ENCODE results near the gene FYB2. TPM values are rescaled to one million over a fixed set of nuclear protein-coding genes. Genes with fewer than 3 reads are reported as not detected.

FYB2 gene
- total and polyA plus RNA-seq, 10 donors = not detected

GRCh38 chr1:56836359-56836758 lies 17.2 kb upstream of the FYB2 start:
- no peak overlapping the region for H3K27ac ChIP-seq
- peaks cover 0 to 5% (median 0%) of the 10 kb centered on the region in 7 donors for H3K27me3 ChIP-seq (replicated peaks in 1 of 7)
- no peak overlapping the region for H3K4me3 ChIP-seq
- peaks cover 0 to 10% (median 2%) of the 10 kb centered on the region in 8 donors for H3K9me3 ChIP-seq
- DNase-seq = no peak
- intact Hi-C loops (cut with DNase I; ENCODE audit: low total_unique reads) = loop anchor here (10.0 kb wide), 1 partner anchor 1328 kb away; no protein-coding TSS in a partner anchor
- 85 to 92% (median 89%) methylated on average over 4 of the region's 4 CpGs for WGBS, 5 donors
- no peaks in the 10 kb centered on the region for H3K36me3 ChIP-seq
- H3K4me1 ChIP-seq = peaks cover 0 to 8% (median 3%) of the 10 kb centered on the region in 6 donors
- TF ChIP-seq POLR2A (IDR thresholded peaks at IDR 0.05) (no peak), POLR2AphosphoS5 (IDR thresholded peaks at IDR 0.05) (no peak), CTCF (IDR thresholded peaks at IDR 0.05 in 8 of 11, conservative IDR thresholded peaks at IDR 0.05 in 3 of 11) (no peak)

- WGBS, 5 donors = 92 to 99% (median 94%) methylated on average over 5 of the region's 5 CpGs
- Histone ChIP-seq H3K27ac (no peak overlapping the region), H3K4me1 (peaks cover 0 to 8% (median 3%) of the 10 kb centered on the region in 6 donors), H3K36me3 (no peaks in the 10 kb centered on the region), H3K4me3 (no peak overlapping the region), H3K27me3 (replicated peaks in 1 of 7) (peaks cover 0 to 12% (median 0%) of the 10 kb centered on the region in 7 donors), H3K9me3 (peaks cover 0 to 10% (median 2%) of the 10 kb centered on the region in 8 donors)
- TF ChIP-seq POLR2AphosphoS5 (IDR thresholded peaks at IDR 0.05) = no peak
- no peak for TF ChIP-seq POLR2A (IDR thresholded peaks at IDR 0.05)
- no peak for TF ChIP-seq CTCF (IDR thresholded peaks at IDR 0.05 in 8 of 11, conservative IDR thresholded peaks at IDR 0.05 in 3 of 11)
- DNase-seq = no peak
- intact Hi-C loops (cut with DNase I; ENCODE audit: low total_unique reads) = loop anchor here (10.0 kb wide), 1 partner anchor 1329 kb away; no protein-coding TSS in a partner anchor
These were observed 16.5 kb upstream of the FYB2 start for GRCh38 chr1:56835657-56836056.

- Histone ChIP-seq H3K4me1 (peaks cover 0 to 8% (median 3%) of the 10 kb centered on the region in 6 donors), H3K36me3 (no peaks in the 10 kb centered on the region), H3K27me3 (replicated peaks in 1 of 7) (peaks cover 0 to 22% (median 0%) of the 10 kb centered on the region in 7 donors), H3K27ac (no peak overlapping the region), H3K4me3 (no peak overlapping the region), H3K9me3 (peaks cover 0 to 4% (median 0%) of the 10 kb centered on the region in 8 donors)
- TF ChIP-seq CTCF (IDR thresholded peaks at IDR 0.05 in 8 of 11, conservative IDR thresholded peaks at IDR 0.05 in 3 of 11) (no peak), POLR2AphosphoS5 (IDR thresholded peaks at IDR 0.05) (no peak), POLR2A (IDR thresholded peaks at IDR 0.05) (no peak)
- DNase-seq = no peak
- 71 to 85% (median 81%) methylated on average over 5 of the region's 5 CpGs for WGBS, 5 donors
- intact Hi-C loops (cut with DNase I; ENCODE audit: low total_unique reads) = loop anchor here (5.0 to 10.0 kb wide), 2 partner anchors 1213 to 1330 kb away; no protein-coding TSS in a partner anchor
These were observed 15.1 kb upstream of the FYB2 start for GRCh38 chr1:56834137-56834900.

- TF ChIP-seq CTCF (IDR thresholded peaks at IDR 0.05 in 8 of 11, conservative IDR thresholded peaks at IDR 0.05 in 3 of 11) (no peak), POLR2AphosphoS5 (IDR thresholded peaks at IDR 0.05) (no peak), POLR2A (IDR thresholded peaks at IDR 0.05) (no peak)
- H3K27me3 ChIP-seq (replicated peaks in 1 of 7) = peaks cover 0 to 33% (median 0%) of the 10 kb centered on the region in 7 donors
- no peaks in the 10 kb centered on the region for H3K36me3 ChIP-seq
- no peak for DNase-seq
- peaks cover 0 to 8% (median 3%) of the 10 kb centered on the region in 6 donors for H3K4me1 ChIP-seq
- H3K9me3 ChIP-seq = no peaks in the 10 kb centered on the region
- H3K4me3 ChIP-seq = no peak overlapping the region
- intact Hi-C loops (cut with DNase I; ENCODE audit: low total_unique reads) = loop anchor here (5.0 to 10.0 kb wide), 2 partner anchors 1214 to 1332 kb away; no protein-coding TSS in a partner anchor
- WGBS, 5 donors = 90 to 99% (median 96%) methylated on average over 4 of the region's 4 CpGs
- no peak overlapping the region for H3K27ac ChIP-seq
These were observed 13.9 kb upstream of the FYB2 start for GRCh38 chr1:56833088-56833487.

Data from spleen (tissue), 11 donors.